CD4-positive, alpha-beta T cell treated with Interleukin-1 beta for 1 hour (primary cell): ENCODE data around the gene OSBPL3.

Experiments used
- DNase-seq, 2 donors: peaks; one replicate each; pipeline ENCODE4 v3.0.0-alpha.2; 2020 to 2022

The OSBPL3 gene

DNA sequence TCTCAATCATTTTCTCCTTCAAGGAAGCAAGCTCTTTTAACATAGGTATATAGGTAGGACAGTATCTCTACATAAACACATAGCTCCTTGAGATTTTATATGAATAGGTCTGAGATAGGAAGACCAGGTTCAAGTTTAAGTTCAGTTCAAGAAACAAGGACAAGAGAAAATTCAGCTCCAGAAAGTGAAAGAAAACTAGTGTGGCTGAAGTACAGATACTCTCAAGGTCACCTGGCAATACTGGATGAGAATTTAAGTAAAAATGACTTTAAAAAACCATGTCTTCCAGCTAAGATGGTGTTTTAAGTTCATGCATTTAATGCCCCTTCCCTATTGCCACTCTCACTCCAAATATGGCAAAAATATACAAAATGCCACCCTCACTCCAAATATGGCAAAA lies 91.3 kb downstream of the OSBPL3 start:
- DNase-seq: no peak

DNA sequence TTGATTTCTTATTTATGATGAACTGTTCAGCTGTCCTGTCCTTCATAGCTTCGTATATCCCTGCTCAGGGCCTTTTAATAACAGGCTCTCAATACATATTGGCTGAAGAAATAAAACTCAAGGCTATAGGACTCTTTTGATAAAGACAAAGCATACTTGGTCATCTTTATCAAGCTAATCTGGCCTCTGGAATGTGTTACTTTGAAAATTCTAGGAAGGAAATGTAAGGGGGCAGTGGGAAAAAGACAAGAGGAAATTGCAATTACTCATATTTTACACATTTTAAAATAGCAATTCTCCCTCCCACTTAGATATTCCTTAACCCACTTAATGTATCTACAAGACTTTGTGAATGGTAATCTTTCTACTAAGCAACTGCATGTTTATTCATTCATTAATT lies 94.3 kb downstream of the OSBPL3 start:
- DNase-seq: no peak

GRCh38 chr7:24885305-24885704 lies 94.7 kb downstream of the OSBPL3 start:
- no peak for DNase-seq

GRCh38 chr7:24884401-24884800 lies 95.6 kb downstream of the OSBPL3 start:
- no peak for DNase-seq

- DNase-seq: no peak
Measured at GRCh38 chr7:24883622-24884013, 96.4 kb downstream of the OSBPL3 start.

DNA sequence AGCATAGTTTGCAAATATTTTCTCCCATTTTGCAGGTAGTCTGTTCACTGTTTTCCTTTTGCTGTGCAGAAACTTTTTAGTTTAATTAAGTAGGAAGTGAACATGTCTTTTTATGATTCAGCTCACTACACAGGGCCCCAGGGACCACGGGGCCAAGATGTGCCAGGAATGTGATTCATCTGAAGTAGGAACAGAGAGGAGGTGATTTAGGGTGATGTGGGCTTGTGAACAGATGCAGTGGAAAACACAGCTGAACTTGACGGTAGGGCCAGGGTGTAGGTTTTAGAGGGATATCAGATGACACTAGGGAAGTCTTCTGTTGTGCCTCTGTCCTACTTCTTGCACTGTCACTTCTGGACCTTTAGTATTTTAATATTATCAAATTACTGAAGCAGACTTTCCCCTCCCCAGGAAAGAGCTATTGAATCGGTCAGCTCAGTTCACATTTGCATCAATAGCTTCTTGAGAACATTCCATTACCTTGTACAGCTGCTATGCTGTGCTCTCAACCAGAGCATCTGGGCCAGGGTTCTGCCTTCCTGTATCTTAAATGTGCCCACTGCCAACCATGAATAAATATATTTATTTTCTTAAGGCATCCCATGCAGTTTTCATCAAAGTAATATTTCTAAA lies 96.9 kb downstream of the OSBPL3 start:
- DNase-seq: no peak

GRCh38 chr7:24881623-24882022 lies 98.4 kb downstream of the OSBPL3 start:
- DNase-seq: no peak

- DNase-seq: no peak
Measured at GRCh38 chr7:24880886-24881285, 99.1 kb downstream of the OSBPL3 start.

GRCh38 chr7:24879291-24879690 lies 100.7 kb downstream of the OSBPL3 start:
- no peak for DNase-seq

DNA sequence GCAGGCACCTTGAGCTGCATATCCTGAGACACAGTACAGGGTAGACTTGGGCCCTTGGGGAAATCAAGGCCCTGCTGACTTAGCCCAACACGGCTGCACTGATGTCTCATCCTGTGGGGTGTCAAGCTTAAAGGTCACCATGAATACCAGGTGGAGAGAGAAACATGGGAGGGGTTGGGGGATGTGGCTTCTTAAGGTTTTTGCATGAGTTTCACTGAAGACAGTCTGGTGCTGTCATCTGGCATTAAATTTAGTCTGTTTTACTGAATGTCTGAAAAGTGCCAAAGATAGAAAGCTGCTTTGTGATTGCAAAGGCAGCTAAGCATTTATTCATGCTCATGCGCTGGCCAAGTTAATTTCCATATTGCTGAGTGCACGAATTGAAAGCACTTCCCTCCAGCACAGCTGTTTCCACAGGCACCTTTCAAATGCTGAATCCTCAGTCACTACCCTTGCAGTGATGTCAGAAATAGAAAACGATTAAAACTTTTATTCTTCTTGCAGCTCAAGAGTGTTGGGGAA lies 102.1 kb downstream of the OSBPL3 start:
- DNase-seq: peak in 1 of 2 donors; percentile 2

DNA sequence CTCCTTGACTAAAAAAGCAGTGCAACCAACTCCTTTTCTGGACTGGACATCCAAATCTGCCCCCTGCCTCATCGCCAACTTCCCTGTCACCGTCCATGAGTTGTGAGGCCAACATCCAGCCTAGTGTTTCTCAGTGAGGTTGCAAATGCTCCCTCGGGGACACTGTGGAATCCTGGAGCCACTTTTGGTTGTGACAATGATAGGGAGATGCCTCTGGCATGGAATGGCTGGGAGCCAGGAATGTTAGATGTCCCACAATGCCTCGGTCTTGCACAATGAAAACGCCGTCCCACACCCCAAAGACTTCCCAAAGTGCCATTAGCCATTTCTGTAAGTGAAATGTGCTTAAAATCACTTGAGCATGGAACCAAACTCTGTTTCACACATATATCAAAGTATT lies 105.2 kb downstream of the OSBPL3 start:
- DNase-seq: no peak

DNA sequence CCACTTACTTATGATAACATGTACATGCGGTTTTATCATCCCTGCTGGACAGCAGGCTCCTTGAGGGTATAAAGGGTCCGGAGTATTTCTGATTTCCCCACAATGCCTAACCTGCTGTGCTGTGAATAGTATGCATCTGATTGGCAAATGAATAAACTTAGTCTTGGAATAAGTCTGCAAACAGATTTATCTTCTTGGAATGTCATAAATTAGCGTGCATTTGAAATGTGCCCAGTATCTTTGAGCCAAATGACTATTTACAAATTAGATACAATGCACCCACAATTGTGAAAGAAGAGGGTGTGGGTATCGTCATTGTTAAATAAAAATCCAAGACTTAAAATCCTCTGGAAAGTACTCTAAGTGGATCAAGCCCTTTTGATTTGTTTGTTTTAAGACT lies 106.0 kb downstream of the OSBPL3 start:
- no peak for DNase-seq

DNA sequence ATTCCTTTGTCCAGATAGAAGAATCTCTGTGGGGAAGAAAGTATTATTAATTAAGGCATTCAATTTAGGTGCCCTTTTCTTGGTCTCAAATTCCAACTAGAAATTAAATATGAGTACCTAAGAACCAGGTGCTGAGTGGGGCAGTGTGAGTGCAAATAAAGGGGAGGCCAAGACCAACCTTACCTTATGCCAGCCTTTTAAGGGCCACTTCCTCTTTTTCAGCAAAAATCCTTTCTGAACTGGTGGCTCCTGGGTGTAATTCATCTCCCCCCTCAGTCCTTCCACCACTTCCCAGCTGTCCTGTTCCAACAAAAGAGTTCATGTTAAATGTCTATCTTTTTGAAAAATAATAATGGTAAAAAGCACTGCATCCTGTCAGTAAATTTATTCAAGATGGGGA lies 108.2 kb downstream of the OSBPL3 start:
- DNase-seq: no peak

- DNase-seq: no peak
Measured at GRCh38 chr7:24870766-24871165, 109.2 kb downstream of the OSBPL3 start.

GRCh38 chr7:24869572-24869971 lies 110.4 kb downstream of the OSBPL3 start:
- DNase-seq: no peak

DNA sequence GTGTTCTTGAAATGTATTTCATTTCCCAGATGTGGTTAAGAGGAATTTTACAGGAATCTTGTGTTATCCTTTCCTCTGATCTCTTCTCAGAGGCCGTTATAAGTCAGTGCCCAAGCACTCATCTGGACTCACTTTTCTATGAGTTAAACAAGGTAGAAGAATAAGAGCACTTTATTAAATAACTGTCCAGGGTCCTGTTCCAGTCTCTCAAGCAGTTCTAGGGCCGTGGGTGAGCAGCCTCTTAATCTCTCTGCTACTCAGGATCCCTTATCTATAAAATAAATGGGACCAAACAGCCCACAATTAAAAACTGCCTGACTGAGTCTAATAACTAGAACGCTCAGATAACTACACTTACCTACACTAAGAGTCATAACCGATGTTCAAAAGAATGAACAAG lies 111.2 kb downstream of the OSBPL3 start:
- DNase-seq: no peak

GRCh38 chr7:24866004-24866615 lies 113.9 kb downstream of the OSBPL3 start:
- no peak for DNase-seq

GRCh38 chr7:24864214-24864817 lies 115.7 kb downstream of the OSBPL3 start:
- DNase-seq: no peak

GRCh38 chr7:24863626-24864025 lies 116.4 kb downstream of the OSBPL3 start:
- DNase-seq: no peak

- no peak for DNase-seq
Measured at GRCh38 chr7:24862461-24862860, 117.5 kb downstream of the OSBPL3 start.

DNA sequence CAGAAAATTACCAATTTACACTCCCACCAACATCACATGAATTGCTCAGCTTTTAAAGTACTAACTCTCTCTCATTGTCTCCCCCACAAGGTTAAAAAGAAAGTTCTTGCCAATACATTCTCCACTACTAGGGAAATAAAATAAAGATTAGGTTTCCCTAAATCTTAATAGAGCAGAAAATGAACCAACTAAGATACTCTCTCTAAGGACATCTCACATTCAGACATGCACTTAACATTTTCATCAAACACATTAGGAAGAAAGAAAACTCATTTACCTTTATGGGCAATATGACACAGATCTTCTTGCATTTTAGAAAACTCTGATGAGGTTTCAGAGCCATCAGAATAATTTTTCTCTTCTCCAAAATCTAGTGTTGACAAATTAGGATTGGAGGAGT lies 118.6 kb downstream of the OSBPL3 start:
- no peak for DNase-seq

GRCh38 chr7:24860611-24861010 lies 119.4 kb downstream of the OSBPL3 start:
- DNase-seq: no peak

GRCh38 chr7:24858108-24858977 lies 121.6 kb downstream of the OSBPL3 start:
- DNase-seq: no peak
